Adrenal gland (tissue), 5 donors: ENCODE results near the gene CHPF.

Source experiments
- CTCF ChIP-seq, 6 experiments: fragments of 450-650 bp in 4 of 6; fragments of 200-600 bp in 2 of 6; sonication (generic) in 1 of 6; IDR thresholded peaks; 1 replicate in 5 of 6; 2 replicates in 1 of 6; pipeline versions ENCODE4 v1.5.1 to v1.8.0; 2016 to 2021; ENCODE audit warnings: antibody characterized with exemption in 6 of 6, mild to moderate bottlenecking in 2 of 6, moderate library complexity in 1 of 6
- POLR2A ChIP-seq, 2 donors: fragments of 450-650 bp; IDR thresholded peaks; one replicate each; pipeline ENCODE4 v1.6.1; 2017; ENCODE audit warnings: antibody characterized with exemption in 2 of 2, mild to moderate bottlenecking in 2 of 2, moderate library complexity in 1 of 2
- donor health status: DM: no; HTN: no; CAD: no.

- TF ChIP-seq CTCF (IDR thresholded peaks at IDR 0.05) (no peak), POLR2A (IDR thresholded peaks at IDR 0.05) (no peak)
These were observed 12.3 kb upstream of the CHPF start for GRCh38 chr2:219555956-219556355.
